H1 (cell line): Measurements from ENCODE around the gene DYNLT3. TPM values are rescaled to one million over a fixed set of nuclear protein-coding genes. Genes with fewer than 3 reads are reported as not detected.

Experiments
- CTCF ChIA-PET: fragments of 300-600 bp; sonication (Branson Sonifier 250); formaldehyde crosslinking; loops from one replicate; lab custom pipeline; 2021; ENCODE audit not compliant: partially characterized antibody; lab: Charles Lee
- POLR2A ChIA-PET: fragments of 300-600 bp; sonication (Branson Sonifier 250); formaldehyde crosslinking; loops from one replicate; lab custom pipeline; 2021; ENCODE audit warnings: inconsistent platforms; ENCODE audit not compliant: partially characterized antibody; lab: Charles Lee
- DNase-seq, 2 experiments: peaks; one replicate each; pipeline versions ENCODE4 v3.0.0 to v3.0.0-alpha.2; 2010 to 2022; ENCODE audit warnings: low spot score in 2 of 2, low read depth in 1 of 2, mixed read lengths in 1 of 2
- FAIRE-seq: peaks from 2 replicates; lab custom pipeline; 2011; peaks lifted over from hg19 to GRCh38; lab: Jason Lieb, UNC
- H2AFZ ChIP-seq: 2 replicates; pipeline ENCODE4 v1.8.1; 2012; ENCODE audit warnings: low read length, inconsistent platforms
- H2AK5ac ChIP-seq: 2 replicates; pipeline ENCODE4 v1.6.1; 2013; ENCODE audit warnings: low read depth, low read length
- H2BK120ac ChIP-seq: replicated peaks from 2 replicates; pipeline ENCODE3; 2013; ENCODE audit warnings: low read depth, low read length, inconsistent platforms
- H2BK12ac ChIP-seq: 2 replicates; pipeline ENCODE4 v1.6.1; 2013; ENCODE audit warnings: low read depth, low read length
- H2BK15ac ChIP-seq: 2 replicates; pipeline ENCODE4 v1.6.1; 2013; ENCODE audit warnings: low read length
- H2BK20ac ChIP-seq: 2 replicates; pipeline ENCODE4 v1.6.1; 2013; ENCODE audit warnings: low read length
- H2BK5ac ChIP-seq: 2 replicates; pipeline ENCODE4 v1.6.1; 2013; ENCODE audit warnings: low read depth, low read length
- H3K14ac ChIP-seq: 2 replicates; pipeline ENCODE4 v1.6.1; 2013; ENCODE audit warnings: inconsistent platforms; ENCODE audit not compliant: insufficient read length
- H3K18ac ChIP-seq: 2 replicates; pipeline ENCODE4 v1.6.1; 2013; ENCODE audit warnings: low read length; ENCODE audit errors: extremely low read depth
- H3K23ac ChIP-seq: 2 replicates; pipeline ENCODE4 v1.6.1; 2013; ENCODE audit warnings: inconsistent platforms; ENCODE audit not compliant: insufficient read length
- H3K23me2 ChIP-seq: 2 replicates; pipeline ENCODE4 v1.6.1; 2013; ENCODE audit warnings: low read depth, low read length
- H3K27ac ChIP-seq: 2 replicates; pipeline ENCODE4 v1.6.1; 2011; ENCODE audit warnings: low read depth, low read length, inconsistent platforms
- H3K27me3 ChIP-seq, 4 experiments: replicated peaks in 1 of 4; 1 replicate in 1 of 4; 2 replicates in 3 of 4; pipeline versions ENCODE4 v1.6.1 to v1.8.1; 2011 to 2013; ENCODE audit warnings: low read length in 3 of 4, mild to moderate bottlenecking in 3 of 4, inconsistent platforms in 2 of 4, mixed read lengths in 2 of 4, moderate library complexity in 1 of 4; ENCODE audit not compliant: control insufficient read depth in 3 of 4, insufficient read depth in 3 of 4; ENCODE audit errors: extremely low read depth in 1 of 4
- H3K36me3 ChIP-seq, 4 experiments: 2 replicates each; pipeline versions ENCODE4 v1.6.1 to v1.8.1; 2011 to 2013; ENCODE audit warnings: mild to moderate bottlenecking in 4 of 4, low read length in 3 of 4, moderate library complexity in 2 of 4, control low read depth in 1 of 4, inconsistent platforms in 1 of 4; ENCODE audit not compliant: insufficient read depth in 4 of 4, control insufficient read depth in 2 of 4
- H3K4ac ChIP-seq: replicated peaks from 2 replicates; pipeline ENCODE3; 2013; ENCODE audit warnings: low read length, low read depth, mixed read lengths, inconsistent platforms; ENCODE audit not compliant: insufficient read length
- H3K4me1 ChIP-seq, 4 experiments: replicated peaks in 1 of 4; 1 replicate in 1 of 4; 2 replicates in 3 of 4; pipeline versions ENCODE4 v1.6.1 to v1.8.1; 2011 to 2013; ENCODE audit warnings: low read length in 3 of 4, inconsistent platforms in 2 of 4, mixed read lengths in 1 of 4; ENCODE audit not compliant: insufficient read depth in 4 of 4, control insufficient read depth in 3 of 4
- H3K4me2 ChIP-seq, 2 experiments: 2 replicates each; pipeline versions ENCODE4 v1.6.1 to v1.8.1; 2011 to 2013; ENCODE audit warnings: low read depth in 2 of 2, low read length in 2 of 2, control low read depth in 1 of 2, inconsistent platforms in 1 of 2, mild to moderate bottlenecking in 1 of 2; ENCODE audit not compliant: insufficient read depth in 1 of 2
- H3K4me3 ChIP-seq, 4 experiments: fragments of 200-600, 300-600 bp in 1 of 4; sonication (generic), shearing (Covaris generic), sonication (Bioruptor Twin) in 1 of 4; 2 replicates each; pipeline versions ENCODE4 v1.5.1 to v1.8.1; 2011 to 2016; ENCODE audit warnings: low read length in 4 of 4, low read depth in 3 of 4, control low read depth in 2 of 4, inconsistent platforms in 2 of 4, mild to moderate bottlenecking in 2 of 4, mixed read lengths in 1 of 4, moderate library complexity in 1 of 4; ENCODE audit not compliant: insufficient read depth in 2 of 4; ENCODE audit errors: extremely low read depth in 1 of 4
- H3K56ac ChIP-seq: replicated peaks from 2 replicates; pipeline ENCODE3; 2013; ENCODE audit warnings: low read depth, mild to moderate bottlenecking, mixed read lengths, low read length, inconsistent platforms; ENCODE audit not compliant: insufficient read length
- H3K79me1 ChIP-seq: 2 replicates; pipeline ENCODE4 v1.6.1; 2013; ENCODE audit warnings: low read depth, low read length, control low read depth
- H3K79me2 ChIP-seq, 2 experiments: 2 replicates each; pipeline versions ENCODE4 v1.6.1 to v1.8.1; 2012 to 2013; ENCODE audit warnings: low read length in 2 of 2, mild to moderate bottlenecking in 2 of 2, inconsistent platforms in 1 of 2; ENCODE audit not compliant: insufficient read depth in 2 of 2, control insufficient read depth in 1 of 2
- H3K9ac ChIP-seq, 4 experiments: replicated peaks in 1 of 4; 1 replicate in 1 of 4; 2 replicates in 3 of 4; pipeline versions ENCODE4 v1.6.1 to v1.8.1; 2011 to 2013; ENCODE audit warnings: low read depth in 3 of 4, low read length in 3 of 4, control low read depth in 2 of 4, mild to moderate bottlenecking in 2 of 4, moderate library complexity in 2 of 4, inconsistent platforms in 1 of 4; ENCODE audit errors: extremely low read depth in 1 of 4
- H3K9me3 ChIP-seq, 2 experiments: 2 replicates each; pipeline versions ENCODE4 v1.6.1 to v1.8.1; 2012 to 2013; ENCODE audit warnings: mild to moderate bottlenecking in 2 of 2, moderate library complexity in 2 of 2, control low read depth in 1 of 2, inconsistent platforms in 1 of 2, low read depth in 1 of 2, low read length in 1 of 2, mixed read lengths in 1 of 2; ENCODE audit not compliant: insufficient read depth in 2 of 2
- H4K20me1 ChIP-seq, 2 experiments: replicated peaks in 1 of 2; 2 replicates each; pipeline versions ENCODE3 to v1.8.1; 2011 to 2013; ENCODE audit warnings: inconsistent platforms in 2 of 2, low read length in 2 of 2, mild to moderate bottlenecking in 1 of 2; ENCODE audit not compliant: insufficient read depth in 2 of 2, control insufficient read depth in 1 of 2
- H4K5ac ChIP-seq: 2 replicates; pipeline ENCODE4 v1.6.1; 2013; ENCODE audit warnings: low read length, low read depth, mixed read lengths, inconsistent platforms; ENCODE audit not compliant: insufficient read length
- H4K8ac ChIP-seq: 2 replicates; pipeline ENCODE4 v1.8.0; 2013; ENCODE audit warnings: mild to moderate bottlenecking, moderate library complexity, low read length, inconsistent platforms; ENCODE audit not compliant: insufficient read depth; ENCODE audit errors: extremely low read depth
- H4K91ac ChIP-seq: replicated peaks from 2 replicates; pipeline ENCODE3; 2013; ENCODE audit warnings: low read length, mixed read lengths, inconsistent platforms; ENCODE audit not compliant: insufficient read length
- BRCA1 ChIP-seq: IDR thresholded peaks from 2 replicates; pipeline ENCODE4 v1.6.1; 2012; ENCODE audit warnings: low read depth, low read length, improper control_type of control experiment
- CBX5 ChIP-seq: fragments of 300-800, 300-1000 bp; sonication (generic); IDR thresholded peaks from 2 replicates; pipeline ENCODE4 v1.7.1; 2016; ENCODE audit warnings: antibody characterized with exemption, low read length, low read depth
- FOSL1 ChIP-seq: IDR thresholded peaks from 2 replicates; pipeline ENCODE4 v1.6.1; 2011; ENCODE audit warnings: mild to moderate bottlenecking, low read depth, low read length, moderate library complexity; ENCODE audit not compliant: insufficient read depth
- GABPA ChIP-seq: IDR thresholded peaks from 2 replicates; pipeline ENCODE4 v1.6.1; 2011; ENCODE audit warnings: mild to moderate bottlenecking, low read length, moderate library complexity, borderline replicate concordance; ENCODE audit not compliant: insufficient read depth
- GTF2F1 ChIP-seq: IDR thresholded peaks from 2 replicates; pipeline ENCODE4 v1.6.1; 2012; ENCODE audit warnings: low read depth, low read length, improper control_type of control experiment, borderline replicate concordance
- JUN ChIP-seq: IDR thresholded peaks from 2 replicates; pipeline ENCODE4 v1.6.1; 2011; ENCODE audit warnings: low read depth, mild to moderate bottlenecking, improper control_type of control experiment, low read length
- KDM1A ChIP-seq: fragments of 200-600, 300-600 bp; sonication (generic); IDR thresholded peaks from 2 replicates; pipeline ENCODE4 v1.7.1; 2016; ENCODE audit warnings: mild to moderate bottlenecking, low read length, borderline replicate concordance
- PHF8 ChIP-seq: fragments of 200-600 bp; sonication (generic); conservative IDR thresholded peaks from 2 replicates; pipeline ENCODE4 v1.7.1; 2012; ENCODE audit warnings: low read depth, mild to moderate bottlenecking, inconsistent platforms, low read length, moderate library complexity
- RAD21 ChIP-seq, 2 experiments: IDR thresholded peaks in 1 of 2; conservative IDR thresholded peaks in 1 of 2; 2 replicates each; pipeline ENCODE4 v1.6.1; 2011; ENCODE audit warnings: low read depth in 2 of 2, low read length in 2 of 2, improper control_type of control experiment in 1 of 2, inconsistent platforms in 1 of 2, mild to moderate bottlenecking in 1 of 2, moderate library complexity in 1 of 2
- RNF2 ChIP-seq: fragments of 200-900, 300-1000 bp; sonication (generic); IDR thresholded peaks from 2 replicates; pipeline ENCODE4 v1.7.1; 2016; ENCODE audit warnings: borderline replicate concordance, low read depth, mild to moderate bottlenecking, antibody characterized with exemption, low read length; ENCODE audit not compliant: poor library complexity, severe bottlenecking; ENCODE audit errors: missing control alignments
- RXRA ChIP-seq: IDR thresholded peaks from 2 replicates; pipeline ENCODE4 v1.6.1; 2011; ENCODE audit warnings: low read depth, mild to moderate bottlenecking, low read length, moderate library complexity; ENCODE audit not compliant: insufficient read depth
- SIX5 ChIP-seq: IDR thresholded peaks from 2 replicates; pipeline ENCODE4 v1.6.1; 2011; ENCODE audit warnings: mild to moderate bottlenecking, low read depth, low read length
- TBP ChIP-seq: IDR thresholded peaks from 2 replicates; pipeline ENCODE4 v1.6.1; 2011; ENCODE audit warnings: low read depth, low read length, improper control_type of control experiment
- TCF12 ChIP-seq: IDR thresholded peaks from 2 replicates; pipeline ENCODE4 v1.6.1; 2011; ENCODE audit warnings: low read depth, mild to moderate bottlenecking, low read length
- YY1 ChIP-seq: IDR thresholded peaks from 2 replicates; pipeline ENCODE4 v1.6.1; 2011; ENCODE audit warnings: low read depth, mild to moderate bottlenecking, low read length
- WGBS, 2 experiments: shearing (Covaris generic) in 1 of 2; methylation state at CpG; one replicate each; pipeline versions ENCODE4 v1.1.6 to v1.1.7; 2013 to 2015; ENCODE audit warnings: low lambda C conversion rate in 2 of 2, mixed read lengths in 2 of 2, inconsistent platforms in 1 of 2, low coverage in 1 of 2, missing lambda C conversion rate in 1 of 2; ENCODE audit not compliant: insufficient replicate concordance in 2 of 2, insufficient coverage in 1 of 2, insufficient read length in 1 of 2; ENCODE audit errors: extremely low coverage in 1 of 2, missing lambda C conversion rate in 1 of 2; 5-methylcytosine and 5-hydroxymethylcytosine counted together
- polyA plus RNA-seq, 7 experiments: library from polyadenylated mRNA; depleted of rRNA in 3 of 7; stranded (reverse) in 5 of 7; unstranded in 2 of 7; fragments of >200 nt in 5 of 7; fragments of 200-250 nt in 2 of 7; gene quantifications; 1 replicate in 5 of 7; 2 replicates in 1 of 7; 4 replicates in 1 of 7; pipeline versions ENCODE4 v1.2.1 to v1.2.3, GENCODE V29; 2011 to 2013; ENCODE audit warnings: missing spikeins in 2 of 7, mixed read lengths in 2 of 7
- total RNA-seq: library from RNA; stranded (reverse); fragmentation: NEBNext Ultra II Directional; extraction: Animal tissue kit (Norgen Biotek cat#: 25700); gene quantifications from 2 replicates; pipeline ENCODE4 v1.2.1, GENCODE V29; 2021

The DYNLT3 gene
- total and polyA plus RNA-seq, 2 of the 8 experiments (the other 6 are each of a cell fraction or from before 2014, with no cell fraction given) = 2.3 to 3.5 TPM

DNA sequence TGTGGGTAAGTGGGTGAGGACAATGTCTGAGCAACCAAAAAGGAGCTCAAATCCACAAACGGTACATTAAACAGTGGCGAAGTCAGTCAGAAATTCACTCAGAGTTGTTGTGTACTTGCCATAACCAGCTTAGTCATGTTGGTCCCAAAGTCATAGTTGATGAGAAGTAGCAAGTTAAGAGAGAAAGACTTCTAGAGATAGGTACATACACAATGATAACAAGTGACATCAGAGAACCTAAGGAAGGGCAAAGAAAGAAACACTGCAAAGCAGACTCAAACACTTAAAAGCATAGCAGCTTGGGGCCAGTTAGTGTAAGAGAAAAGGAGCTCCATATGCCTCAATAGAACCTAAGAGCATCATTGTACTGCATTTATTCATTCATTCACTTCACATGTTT lies 30.2 kb downstream of the DYNLT3 start:
- H2BK15ac ChIP-seq = no peak overlapping the region
- FAIRE-seq = no peak
- TF ChIP-seq YY1 = no peak
- no peak for TF ChIP-seq TBP
- no peak for TF ChIP-seq TCF12
- TF ChIP-seq GABPA = no peak
- TF ChIP-seq KDM1A = no peak
- no peak for TF ChIP-seq PHF8
- no peak for TF ChIP-seq FOSL1
- no peak for TF ChIP-seq BRCA1
- no peak for TF ChIP-seq RXRA
- TF ChIP-seq GTF2F1 = no peak
- no peak for TF ChIP-seq RNF2
- TF ChIP-seq RAD21 (IDR thresholded peaks at IDR 0.05 in 1 of 2, conservative IDR thresholded peaks at IDR 0.05 in 1 of 2; ENCODE audit: low read depth in 2 of 2, low read length in 2 of 2) = no peak
- no peak for TF ChIP-seq CBX5
- no peak for TF ChIP-seq SIX5
- TF ChIP-seq JUN = no peak

More for the DNA sequence above, 30.2 kb downstream of the DYNLT3 start:
- Histone ChIP-seq H3K9ac (no peak overlapping the region), H3K23ac (no peak overlapping the region), H3K79me2 (no peaks in the 10 kb centered on the region), H2AK5ac (no peak overlapping the region), H2BK12ac (no peak overlapping the region), H4K5ac (no peak overlapping the region), H3K4me2 (no peak overlapping the region), H3K4me1 (no peaks in the 10 kb centered on the region), H3K14ac (no peak overlapping the region), H3K56ac (no peak overlapping the region), H2BK5ac (no peak overlapping the region), H3K23me2 (no peaks in the 10 kb centered on the region), H2BK20ac (no peak overlapping the region), H4K91ac (no peak overlapping the region), H3K18ac (no peak overlapping the region), H3K27me3 (no peaks in the 10 kb centered on the region), H3K36me3 (no peaks in the 10 kb centered on the region), H4K20me1 (no peaks in the 10 kb centered on the region), H2BK120ac (no peak overlapping the region), H3K4me3 (no peak overlapping the region), H3K27ac (no peak overlapping the region), H4K8ac (no peak overlapping the region), H3K9me3 (no peaks in the 10 kb centered on the region), H3K79me1 (no peaks in the 10 kb centered on the region), H2AFZ (no peak overlapping the region), H3K4ac (no peak overlapping the region)
- WGBS, 2 experiments = 95% methylated on average over 2 of the region's 2 CpGs; no CpG with 5 or more reads in 1 of the 2 experiments
- no peak for DNase-seq
- ChIA-PET CTCF (interaction anchor here (0.9 to 1.1 kb wide), 2 partner anchors 9 to 39 kb away, joined by 3 to 4 read pairs; no protein-coding TSS in a partner anchor), POLR2A (no interaction called here)
